Measurements from ENCODE around the gene OTUD4. TPM values are rescaled to one million over a fixed set of nuclear protein-coding genes. Genes with fewer than 3 reads are reported as not detected.
"Not testable (repeated sequence)": the region's sequence is repeated elsewhere in the genome, so short reads cannot be mapped to it uniquely, and the experiment has no call there.

The OTUD4 gene
- total RNA-seq, 1 experiment from 2014 or later: 16.4 TPM

GRCh38 chr4:145170223-145170622, 10.2 kb downstream of the OTUD4 start:
- DNase-seq: no peak
- Histone ChIP-seq H3K27me3 (ENCODE audit: control insufficient read depth, insufficient read depth, low read length) (no peaks in the 10 kb centered on the region), H3K36me3 (replicated peaks; ENCODE audit: control insufficient read depth, insufficient read depth, low read length) (peaks cover 6% of the 10 kb centered on the region), H3K4me3 (ENCODE audit: insufficient read depth, low read depth, low read length) (no peak overlapping the region)

- H3K27me3 ChIP-seq (ENCODE audit: control insufficient read depth, insufficient read depth, low read length): no peaks in the 10 kb centered on the region
- H3K36me3 ChIP-seq (replicated peaks; ENCODE audit: control insufficient read depth, insufficient read depth, low read length): peaks cover 6% of the 10 kb centered on the region; the same call in 1 of the 2 replicates
- DNase-seq: no peak
- no peak overlapping the region for H3K4me3 ChIP-seq (ENCODE audit: insufficient read depth, low read depth, low read length)
Observed at GRCh38 chr4:145168581-145169187, 11.7 kb downstream of the OTUD4 start.

- DNase-seq: no peak
- no peak overlapping the region for H3K4me3 ChIP-seq (ENCODE audit: insufficient read depth, low read depth, low read length)
- peaks cover 6% of the 10 kb centered on the region; the same call in 1 of the 2 replicates for H3K36me3 ChIP-seq (replicated peaks; ENCODE audit: control insufficient read depth, insufficient read depth, low read length)
- no peaks in the 10 kb centered on the region for H3K27me3 ChIP-seq (ENCODE audit: control insufficient read depth, insufficient read depth, low read length)
Observed at GRCh38 chr4:145167887-145168286, 12.5 kb downstream of the OTUD4 start.

GRCh38 chr4:145161549-145161948, 18.8 kb downstream of the OTUD4 start:
- H3K36me3 ChIP-seq (replicated peaks; ENCODE audit: control insufficient read depth, insufficient read depth, low read length): peaks cover 3% of the 10 kb centered on the region
- no peaks in the 10 kb centered on the region for H3K27me3 ChIP-seq (ENCODE audit: control insufficient read depth, insufficient read depth, low read length)
- H3K4me3 ChIP-seq (ENCODE audit: insufficient read depth, low read depth, low read length): no peak overlapping the region
- DNase-seq: no peak

GRCh38 chr4:145156986-145157385, 23.4 kb downstream of the OTUD4 start:
- Histone ChIP-seq H3K4me3 (ENCODE audit: insufficient read depth, low read depth, low read length) (no peak overlapping the region), H3K27me3 (ENCODE audit: control insufficient read depth, insufficient read depth, low read length) (no peaks in the 10 kb centered on the region), H3K36me3 (replicated peaks; ENCODE audit: control insufficient read depth, insufficient read depth, low read length) (peaks cover 6% of the 10 kb centered on the region)
- no peak for DNase-seq

GRCh38 chr4:145155268-145155870, 25.0 kb downstream of the OTUD4 start:
- no peak for DNase-seq
- no peaks in the 10 kb centered on the region for H3K27me3 ChIP-seq (ENCODE audit: control insufficient read depth, insufficient read depth, low read length)
- H3K36me3 ChIP-seq (replicated peaks; ENCODE audit: control insufficient read depth, insufficient read depth, low read length): peaks cover 11% of the 10 kb centered on the region

GRCh38 chr4:145154573-145154972, 25.8 kb downstream of the OTUD4 start:
- Histone ChIP-seq H3K36me3 (replicated peaks; ENCODE audit: control insufficient read depth, insufficient read depth, low read length) (peaks cover 13% of the 10 kb centered on the region), H3K27me3 (ENCODE audit: control insufficient read depth, insufficient read depth, low read length) (no peaks in the 10 kb centered on the region), H3K4me3 (ENCODE audit: insufficient read depth, low read depth, low read length) (no peak overlapping the region)
- DNase-seq: peak; percentile 10

More at GRCh38 chr4:145155268-145155870, 25.0 kb downstream of the OTUD4 start:
- H3K4me3 ChIP-seq (ENCODE audit: insufficient read depth, low read depth, low read length): no peak overlapping the region

- Histone ChIP-seq H3K36me3 (replicated peaks; ENCODE audit: control insufficient read depth, insufficient read depth, low read length) (peaks cover 18% of the 10 kb centered on the region), H3K27me3 (ENCODE audit: control insufficient read depth, insufficient read depth, low read length) (no peaks in the 10 kb centered on the region), H3K4me3 (ENCODE audit: insufficient read depth, low read depth, low read length) (no peak overlapping the region)
- DNase-seq: no peak
Observed at GRCh38 chr4:145153904-145154298, 26.5 kb downstream of the OTUD4 start.

GRCh38 chr4:145153181-145153903, 27.0 kb downstream of the OTUD4 start:
- H3K4me3 ChIP-seq (ENCODE audit: insufficient read depth, low read depth, low read length): no peak overlapping the region

GRCh38 chr4:145148980-145149379, 31.4 kb downstream of the OTUD4 start:
- Histone ChIP-seq H3K36me3 (replicated peaks; ENCODE audit: control insufficient read depth, insufficient read depth, low read length) (peaks cover 36% of the 10 kb centered on the region), H3K27me3 (ENCODE audit: control insufficient read depth, insufficient read depth, low read length) (no peaks in the 10 kb centered on the region), H3K4me3 (ENCODE audit: insufficient read depth, low read depth, low read length) (no peak overlapping the region)
- DNase-seq: no peak

More at GRCh38 chr4:145153181-145153903, 27.0 kb downstream of the OTUD4 start:
- no peak for DNase-seq
- peaks cover 16% of the 10 kb centered on the region for H3K36me3 ChIP-seq (replicated peaks; ENCODE audit: control insufficient read depth, insufficient read depth, low read length)
- H3K27me3 ChIP-seq (ENCODE audit: control insufficient read depth, insufficient read depth, low read length): no peaks in the 10 kb centered on the region

- not testable (repeated sequence) for H3K4me3 ChIP-seq (ENCODE audit: insufficient read depth, low read depth, low read length); DNase-seq; H3K27me3 ChIP-seq (ENCODE audit: control insufficient read depth, insufficient read depth, low read length)
- peaks cover 12% of the 10 kb centered on the region for H3K36me3 ChIP-seq (replicated peaks; ENCODE audit: control insufficient read depth, insufficient read depth, low read length)
Observed at GRCh38 chr4:145136219-145136618, 44.2 kb downstream of the OTUD4 start.

- H3K27me3 ChIP-seq (ENCODE audit: control insufficient read depth, insufficient read depth, low read length): no peaks in the 10 kb centered on the region
- H3K36me3 ChIP-seq (replicated peaks; ENCODE audit: control insufficient read depth, insufficient read depth, low read length): no peaks in the 10 kb centered on the region; the same call in 1 of the 2 replicates
- no peak for DNase-seq
- H3K4me3 ChIP-seq (ENCODE audit: insufficient read depth, low read depth, low read length): no peak overlapping the region
Observed at GRCh38 chr4:145132511-145133098, 47.8 kb downstream of the OTUD4 start.

- Histone ChIP-seq H3K36me3 (replicated peaks; ENCODE audit: control insufficient read depth, insufficient read depth, low read length) (no peaks in the 10 kb centered on the region; the same call in 1 of the 2 replicates), H3K4me3 (ENCODE audit: insufficient read depth, low read depth, low read length) (no peak overlapping the region), H3K27me3 (ENCODE audit: control insufficient read depth, insufficient read depth, low read length) (no peaks in the 10 kb centered on the region)
- DNase-seq: no peak
Observed at GRCh38 chr4:145131848-145132247, 48.5 kb downstream of the OTUD4 start.

GRCh38 chr4:145130788-145131399, 49.5 kb downstream of the OTUD4 start:
- Histone ChIP-seq H3K36me3 (replicated peaks; ENCODE audit: control insufficient read depth, insufficient read depth, low read length) (no peaks in the 10 kb centered on the region; the same call in 1 of the 2 replicates), H3K4me3 (ENCODE audit: insufficient read depth, low read depth, low read length) (no peak overlapping the region), H3K27me3 (ENCODE audit: control insufficient read depth, insufficient read depth, low read length) (no peaks in the 10 kb centered on the region)
- no peak for DNase-seq

All from H7 (cell line).